ENCODE results near the gene KIAA0040. TPM values are rescaled to one million over a fixed set of nuclear protein-coding genes. Genes with fewer than 3 reads are reported as not detected.
A peak's percentile ranks its signal among the peaks of the same experiment; 100 is the strongest.

KIAA0040 gene
- total RNA-seq, 2 experiments from 2014 or later = 25.4 to 26.1 TPM

DNA sequence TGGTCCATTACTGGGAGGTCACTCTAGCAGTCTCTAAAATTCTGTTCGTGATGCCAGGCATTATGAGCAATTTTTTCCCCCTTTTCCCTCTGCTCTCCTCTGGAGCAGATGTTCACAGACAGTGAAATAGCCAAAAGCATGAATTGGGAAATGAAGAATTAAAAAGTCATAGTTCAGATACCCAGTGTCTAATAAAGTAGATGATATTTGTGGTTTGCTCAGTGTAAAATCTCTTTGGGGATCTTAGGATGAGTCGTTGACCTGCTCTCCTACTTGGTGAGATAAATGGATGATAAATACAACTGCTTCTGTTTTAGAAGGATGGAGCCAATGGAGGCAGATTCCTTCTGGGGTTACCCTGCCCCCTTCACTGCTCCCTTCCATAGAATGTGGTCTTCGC, 56.3 kb downstream of the KIAA0040 start:
- ATAC-seq (no peak), DNase-seq (no peak)
- no peaks in the 10 kb centered on the region for H3K9me3 Mint-ChIP-seq (ENCODE audit: low read depth)
- H3K27ac Mint-ChIP-seq = no peak overlapping the region
- H3K27me3 Mint-ChIP-seq = peaks cover 12% of the 10 kb centered on the region
- intact Hi-C loops (cut with DNase I, micrococcal nuclease) = no loop called here
- ChIA-PET CTCF (interaction anchor here (0.6 to 2.0 kb wide), 6 partner anchors 10 to 197 kb away, joined by 3 to 11 read pairs (median 3); no protein-coding TSS in a partner anchor), POLR2A (no interaction called here)
- no peak overlapping the region for H3K4me3 Mint-ChIP-seq
- no peaks in the 10 kb centered on the region for H3K4me1 Mint-ChIP-seq
- H3K36me3 Mint-ChIP-seq (ENCODE audit: low read depth) = no peaks in the 10 kb centered on the region

DNA sequence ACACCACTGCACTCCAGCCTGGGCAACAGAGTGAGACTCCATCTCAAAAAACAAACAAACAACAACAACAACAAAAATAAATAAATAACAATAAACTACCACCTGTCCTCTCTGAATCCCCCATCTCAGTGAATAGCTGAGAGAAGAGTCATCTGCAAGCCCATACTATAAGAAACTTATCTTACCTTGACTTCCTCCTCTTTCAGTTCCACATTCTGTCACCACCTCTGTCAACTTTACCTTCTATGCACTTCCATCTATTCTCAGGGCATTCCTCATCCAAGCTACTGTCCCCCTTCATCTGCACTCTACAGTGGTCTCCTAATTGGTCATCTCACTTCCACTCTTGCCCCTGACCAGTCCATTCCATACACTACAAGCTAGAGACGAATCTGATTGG, 58.1 kb downstream of the KIAA0040 start:
- no peak for DNase-seq
- no peak for ATAC-seq
- Mint-ChIP-seq H3K4me1 (no peaks in the 10 kb centered on the region), H3K4me3 (no peak overlapping the region), H3K27me3 (peaks cover 12% of the 10 kb centered on the region), H3K9me3 (ENCODE audit: low read depth) (no peaks in the 10 kb centered on the region), H3K27ac (no peak overlapping the region), H3K36me3 (ENCODE audit: low read depth) (no peaks in the 10 kb centered on the region)
- CTCF ChIA-PET = interaction anchor here (0.5 to 1.6 kb wide), 8 partner anchors 9 to 169 kb away, joined by 3 to 8 read pairs (median 4); no protein-coding TSS in a partner anchor
- intact Hi-C loops (cut with DNase I, micrococcal nuclease) = no loop called here
- POLR2A ChIA-PET = interaction anchor here (1.0 kb wide), 1 partner anchor 9 kb away, joined by 3 read pairs; no protein-coding TSS in a partner anchor

DNA sequence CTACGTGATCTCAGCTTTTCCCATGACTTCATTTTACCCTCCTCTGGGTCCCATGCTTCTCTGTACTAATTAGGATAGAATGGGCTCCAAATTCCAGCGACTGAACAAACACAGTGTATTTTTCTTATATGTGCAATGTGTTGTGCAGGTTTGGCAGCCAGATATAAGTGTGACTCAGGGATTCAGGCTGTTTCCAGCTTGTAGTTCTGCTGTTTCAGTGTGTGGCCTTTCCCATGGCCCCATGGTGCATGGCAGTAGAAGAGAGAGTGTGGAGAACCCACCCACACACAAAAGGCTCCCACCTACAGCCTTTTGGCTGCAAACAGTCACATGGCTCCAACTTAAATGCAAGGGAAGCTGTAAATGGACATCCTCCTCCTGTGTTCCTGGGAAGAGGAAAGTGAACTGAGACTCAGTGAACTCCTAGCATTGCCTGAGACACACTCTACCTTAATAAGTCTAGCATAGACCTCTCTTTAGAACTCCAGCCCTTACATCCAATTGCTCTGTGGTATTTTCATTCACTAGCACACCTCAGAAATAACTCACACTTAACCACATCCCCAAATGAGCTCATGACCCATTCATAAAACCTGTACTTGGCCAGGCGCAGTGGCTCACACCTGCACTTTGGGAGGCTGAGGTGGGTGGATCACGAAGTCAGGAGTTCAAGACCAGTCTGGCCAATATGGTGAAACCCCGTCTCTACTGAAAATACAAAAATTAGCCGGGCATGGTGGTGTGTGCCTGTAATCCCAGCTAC, 58.7 kb downstream of the KIAA0040 start:
- H3K4me3 Mint-ChIP-seq = no peak overlapping the region
- ATAC-seq (no peak), DNase-seq (no peak)
- CTCF ChIA-PET = interaction anchor here (0.6 to 1.6 kb wide), 6 partner anchors 9 to 24 kb away, joined by 3 to 8 read pairs (median 4); no protein-coding TSS in a partner anchor
- intact Hi-C loops (cut with DNase I, micrococcal nuclease) = no loop called here
- no peaks in the 10 kb centered on the region for H3K9me3 Mint-ChIP-seq (ENCODE audit: low read depth)
- peaks cover 12% of the 10 kb centered on the region for H3K27me3 Mint-ChIP-seq
- no peaks in the 10 kb centered on the region for H3K36me3 Mint-ChIP-seq (ENCODE audit: low read depth)
- H3K4me1 Mint-ChIP-seq = no peaks in the 10 kb centered on the region
- no peak overlapping the region for H3K27ac Mint-ChIP-seq
- POLR2A ChIA-PET = interaction anchor here (1.0 kb wide), 1 partner anchor 8 kb away, joined by 3 read pairs; no protein-coding TSS in a partner anchor

DNA sequence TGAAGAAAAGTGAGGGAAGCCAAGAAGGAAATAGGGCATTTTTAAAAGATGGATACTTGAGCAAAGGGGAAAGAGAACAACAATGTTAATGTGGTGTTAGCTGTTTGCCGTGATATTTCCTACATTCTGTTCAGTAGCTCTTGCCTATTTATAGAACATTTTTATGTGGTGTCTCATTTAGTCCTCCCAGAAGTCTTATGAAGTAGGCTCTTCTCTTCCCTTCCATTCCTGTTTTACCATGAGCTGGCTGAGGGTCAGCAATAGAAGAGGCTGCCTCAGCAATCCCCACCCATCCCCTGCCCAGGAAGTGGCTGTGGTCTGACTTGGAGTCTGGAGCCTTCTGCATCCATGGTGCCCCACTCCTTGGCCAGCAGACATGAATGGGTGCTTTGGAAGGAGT, 60.1 kb downstream of the KIAA0040 start:
- DNase-seq = no peak
- Mint-ChIP-seq H3K9me3 (ENCODE audit: low read depth) (no peaks in the 10 kb centered on the region), H3K4me1 (no peaks in the 10 kb centered on the region), H3K36me3 (ENCODE audit: low read depth) (no peaks in the 10 kb centered on the region), H3K27me3 (peaks cover 9% of the 10 kb centered on the region), H3K27ac (no peak overlapping the region), H3K4me3 (no peak overlapping the region)
- intact Hi-C loops (cut with DNase I, micrococcal nuclease) = no loop called here
- ATAC-seq = no peak
- POLR2A ChIA-PET = no interaction called here
- CTCF ChIA-PET = interaction anchor here (0.9 to 1.2 kb wide), 3 partner anchors 11 to 15 kb away, joined by 3 to 4 read pairs (median 3); no protein-coding TSS in a partner anchor

DNA sequence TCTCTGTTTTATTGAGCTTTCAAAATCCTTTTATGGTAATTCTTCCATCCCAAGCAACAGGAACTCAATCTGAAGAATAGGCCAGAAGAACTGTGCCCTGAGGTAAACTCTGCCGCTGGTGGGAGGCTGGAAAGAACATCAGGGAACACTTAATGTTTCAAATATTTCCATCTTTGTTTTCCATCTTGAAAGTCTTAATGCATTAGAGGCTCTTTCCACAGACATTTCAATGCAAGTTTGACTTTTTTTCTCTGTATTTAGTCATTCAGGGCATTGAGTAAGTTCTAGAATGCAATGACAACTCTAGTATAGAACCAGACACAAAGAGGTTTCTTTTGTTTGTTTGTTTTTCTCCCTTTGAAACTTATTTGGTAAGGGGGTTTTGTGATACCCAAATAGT, 61.5 kb downstream of the KIAA0040 start:
- Mint-ChIP-seq H3K36me3 (ENCODE audit: low read depth) (no peaks in the 10 kb centered on the region), H3K9me3 (ENCODE audit: low read depth) (no peaks in the 10 kb centered on the region), H3K27me3 (peaks cover 5% of the 10 kb centered on the region), H3K4me3 (no peak overlapping the region), H3K27ac (no peak overlapping the region), H3K4me1 (no peaks in the 10 kb centered on the region)
- peak; percentile 33 for ATAC-seq
- DNase-seq = no peak
- POLR2A ChIA-PET = no interaction called here
- CTCF ChIA-PET = interaction anchor here (2.9 kb wide), 1 partner anchor 24 kb away, joined by 7 read pairs; no protein-coding TSS in a partner anchor
- intact Hi-C loops (cut with DNase I, micrococcal nuclease) = no loop called here

DNA sequence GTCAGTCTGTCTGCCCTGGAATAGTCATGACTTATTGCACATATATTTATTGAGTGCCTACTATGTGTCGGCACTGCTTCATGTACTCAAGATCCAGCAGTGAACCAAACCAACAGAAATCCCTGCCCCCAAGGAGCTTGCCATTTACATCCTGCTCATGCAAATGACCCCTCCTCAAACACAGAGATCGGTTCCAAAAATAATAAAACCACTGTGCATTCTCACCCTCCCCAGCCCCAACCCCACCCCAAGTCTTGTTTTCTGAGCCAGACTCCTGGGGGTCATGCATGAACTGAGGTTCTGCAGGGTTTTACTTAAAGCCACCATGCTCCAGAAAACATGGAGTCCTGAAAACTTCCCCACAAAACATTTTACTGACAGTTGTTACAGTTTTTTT, 61.9 kb downstream of the KIAA0040 start:
- DNase-seq (no peak), ATAC-seq (no peak)
- Mint-ChIP-seq H3K4me1 (no peaks in the 10 kb centered on the region), H3K9me3 (ENCODE audit: low read depth) (no peaks in the 10 kb centered on the region), H3K4me3 (no peak overlapping the region), H3K27ac (no peak overlapping the region), H3K36me3 (ENCODE audit: low read depth) (no peaks in the 10 kb centered on the region), H3K27me3 (peaks cover 5% of the 10 kb centered on the region)
- POLR2A ChIA-PET = no interaction called here
- CTCF ChIA-PET = interaction anchor here (2.9 kb wide), 1 partner anchor 24 kb away, joined by 7 read pairs; no protein-coding TSS in a partner anchor
- intact Hi-C loops (cut with DNase I, micrococcal nuclease) = no loop called here

DNA sequence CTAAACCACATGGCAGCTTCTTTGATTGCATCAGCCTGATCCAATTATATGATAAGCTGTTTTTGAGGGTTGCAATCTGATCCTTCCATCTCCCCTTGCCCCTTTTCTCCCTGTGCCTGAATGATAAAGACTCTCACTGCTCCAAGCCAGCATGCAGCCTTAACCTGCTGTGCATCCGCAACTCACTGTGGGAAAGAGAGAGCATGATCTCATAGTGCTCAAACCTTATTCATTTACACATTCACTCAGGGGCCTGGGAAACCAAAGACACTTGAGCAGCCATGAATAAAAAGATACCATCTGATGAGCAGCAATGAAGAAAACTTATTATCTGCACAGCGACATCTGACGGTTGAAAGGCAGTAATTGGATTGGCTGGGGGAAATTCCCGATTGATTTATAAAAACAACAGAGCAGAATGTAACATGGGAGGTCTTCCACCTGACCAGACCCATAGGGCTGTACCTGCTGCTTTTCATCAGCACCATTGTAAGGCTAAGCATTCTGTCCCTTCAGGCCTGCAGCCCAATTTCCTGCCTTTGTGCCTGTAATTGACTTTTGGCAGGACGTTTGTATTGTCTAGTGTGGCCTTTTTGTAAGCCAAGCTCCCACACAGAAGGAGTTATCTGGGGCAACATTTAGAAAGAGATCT, 62.5 kb downstream of the KIAA0040 start:
- DNase-seq (no peak), ATAC-seq (no peak)
- Mint-ChIP-seq H3K9me3 (ENCODE audit: low read depth) (no peaks in the 10 kb centered on the region), H3K27ac (no peak overlapping the region), H3K4me3 (no peak overlapping the region), H3K27me3 (peaks cover 5% of the 10 kb centered on the region), H3K4me1 (no peaks in the 10 kb centered on the region), H3K36me3 (ENCODE audit: low read depth) (no peaks in the 10 kb centered on the region)
- CTCF ChIA-PET = interaction anchor here (1.0 to 2.9 kb wide), 3 partner anchors 16 to 102 kb away, joined by 3 to 7 read pairs (median 4); no protein-coding TSS in a partner anchor
- POLR2A ChIA-PET = no interaction called here
- intact Hi-C loops (cut with DNase I, micrococcal nuclease) = loop anchor here in 1 of 2 experiments (5.0 kb wide), 1 partner anchor 873 kb away; no protein-coding TSS in a partner anchor

DNA sequence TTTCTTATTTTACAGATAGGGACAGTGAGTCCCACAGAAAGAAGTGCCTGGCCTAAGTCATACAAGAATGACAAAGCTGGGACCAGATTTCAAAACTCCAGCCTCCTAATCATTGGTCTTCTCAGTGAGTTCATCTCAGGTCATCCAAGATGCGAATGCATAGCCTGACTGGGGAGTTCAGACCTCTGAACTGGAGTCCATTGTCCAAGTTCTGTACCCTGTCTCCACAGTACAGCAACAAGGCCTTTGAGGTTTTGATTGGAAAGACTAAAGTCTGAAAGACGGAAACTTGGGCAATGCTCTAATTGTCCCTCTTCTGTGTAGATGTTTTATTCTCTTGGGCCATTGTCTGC, 63.0 kb downstream of the KIAA0040 start:
- ATAC-seq (no peak), DNase-seq (no peak)
- Mint-ChIP-seq H3K4me3 (no peak overlapping the region), H3K36me3 (ENCODE audit: low read depth) (no peaks in the 10 kb centered on the region), H3K9me3 (ENCODE audit: low read depth) (no peaks in the 10 kb centered on the region), H3K4me1 (no peaks in the 10 kb centered on the region), H3K27ac (no peak overlapping the region), H3K27me3 (peaks cover 2% of the 10 kb centered on the region)
- intact Hi-C loops (cut with DNase I, micrococcal nuclease) = loop anchor here in 1 of 2 experiments (5.0 kb wide), 1 partner anchor 872 kb away; no protein-coding TSS in a partner anchor
- ChIA-PET CTCF (interaction anchor here (0.8 to 2.9 kb wide), 5 partner anchors 12 to 101 kb away, joined by 3 to 7 read pairs (median 4); no protein-coding TSS in a partner anchor), POLR2A (no interaction called here)

DNA sequence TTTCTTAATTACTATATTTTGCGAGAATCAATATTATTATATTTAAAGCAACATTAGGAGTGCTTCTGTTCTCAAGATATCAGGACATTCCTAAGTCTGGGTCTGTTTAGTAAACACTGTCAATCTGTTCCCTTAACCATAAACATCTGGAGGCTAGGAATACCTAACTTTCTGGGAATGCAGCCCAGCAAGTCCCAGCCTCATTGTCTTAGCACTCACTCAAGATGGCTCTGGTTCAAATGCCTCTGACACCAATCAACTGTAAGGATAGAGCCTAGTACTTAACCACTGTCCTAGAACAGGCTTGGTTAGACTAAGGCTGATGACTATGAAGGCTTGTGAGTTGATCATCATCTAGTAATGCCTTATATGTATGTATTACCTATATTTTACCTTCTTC, 63.4 kb downstream of the KIAA0040 start:
- Mint-ChIP-seq H3K36me3 (ENCODE audit: low read depth) (no peaks in the 10 kb centered on the region), H3K4me3 (no peak overlapping the region), H3K4me1 (no peaks in the 10 kb centered on the region), H3K27ac (no peak overlapping the region), H3K9me3 (ENCODE audit: low read depth) (no peaks in the 10 kb centered on the region), H3K27me3 (no peaks in the 10 kb centered on the region)
- ChIA-PET POLR2A (interaction anchor here (0.6 kb wide), 1 partner anchor 79 kb away, joined by 3 read pairs; no protein-coding TSS in a partner anchor), CTCF (interaction anchor here (0.8 to 2.9 kb wide), 5 partner anchors 12 to 101 kb away, joined by 3 to 7 read pairs (median 4); no protein-coding TSS in a partner anchor)
- intact Hi-C loops (cut with DNase I, micrococcal nuclease) = loop anchor here in 1 of 2 experiments (5.0 kb wide), 1 partner anchor 872 kb away; no protein-coding TSS in a partner anchor
- ATAC-seq (no peak), DNase-seq (no peak)

DNA sequence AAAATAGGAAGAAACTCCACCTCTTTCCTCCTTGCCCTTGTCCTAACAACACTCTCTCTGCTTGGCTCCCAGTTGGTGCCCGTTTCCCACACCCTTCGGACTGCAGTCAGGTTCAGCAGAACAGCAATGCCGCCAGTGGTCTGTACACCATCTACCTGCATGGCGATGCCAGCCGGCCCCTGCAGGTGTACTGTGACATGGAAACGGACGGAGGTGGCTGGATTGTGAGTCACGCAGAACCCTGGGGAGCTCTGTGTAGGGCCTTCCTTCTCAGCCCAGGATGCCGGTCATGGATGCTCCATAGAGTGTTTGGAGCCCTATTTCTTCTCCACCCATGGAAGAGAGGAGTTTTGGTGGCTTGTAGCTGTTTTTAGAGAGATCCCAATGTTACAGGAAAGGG, 64.1 kb downstream of the KIAA0040 start:
- POLR2A ChIA-PET = interaction anchor here (0.6 kb wide), 1 partner anchor 80 kb away, joined by 3 read pairs; no protein-coding TSS in a partner anchor
- no peaks in the 10 kb centered on the region for H3K27me3 Mint-ChIP-seq
- no peaks in the 10 kb centered on the region for H3K9me3 Mint-ChIP-seq (ENCODE audit: low read depth)
- CTCF ChIA-PET = interaction anchor here (0.7 to 2.9 kb wide), 5 partner anchors 13 to 99 kb away, joined by 3 to 12 read pairs (median 7); no protein-coding TSS in a partner anchor
- no peak for DNase-seq
- no peak overlapping the region for H3K4me3 Mint-ChIP-seq
- ATAC-seq = no peak
- no peak overlapping the region for H3K27ac Mint-ChIP-seq
- intact Hi-C loops (cut with DNase I, micrococcal nuclease) = loop anchor here in 1 of 2 experiments (5.0 kb wide), 1 partner anchor 871 kb away; no protein-coding TSS in a partner anchor
- no peaks in the 10 kb centered on the region for H3K4me1 Mint-ChIP-seq
- H3K36me3 Mint-ChIP-seq (ENCODE audit: low read depth) = no peaks in the 10 kb centered on the region

DNA sequence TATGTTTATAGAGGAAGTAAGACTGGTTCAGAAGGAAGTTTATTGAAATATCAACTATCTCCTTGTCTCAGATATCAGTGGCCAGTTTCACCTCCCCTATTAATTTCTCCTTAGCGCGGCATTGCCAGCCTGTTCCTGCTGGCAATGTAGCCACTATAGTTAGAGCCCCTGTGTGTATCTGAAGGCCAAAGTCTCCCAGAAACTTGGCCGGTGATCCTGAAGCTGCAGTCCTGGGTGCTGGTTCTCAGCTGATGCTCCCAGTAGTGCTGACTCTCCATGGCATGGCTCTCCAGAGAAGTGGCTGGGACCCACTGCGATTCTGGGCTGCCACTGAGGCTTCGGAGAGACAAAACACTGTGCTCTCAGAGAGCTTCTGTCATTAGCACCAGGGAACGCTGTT, 65.0 kb downstream of the KIAA0040 start:
- intact Hi-C loops (cut with DNase I, micrococcal nuclease) = loop anchor here in 1 of 2 experiments (5.0 kb wide), 1 partner anchor 870 kb away; no protein-coding TSS in a partner anchor
- DNase-seq (no peak), ATAC-seq (no peak)
- H3K4me1 Mint-ChIP-seq = no peaks in the 10 kb centered on the region
- CTCF ChIA-PET = interaction anchor here (1.4 to 2.7 kb wide), 2 partner anchors 19 to 98 kb away, joined by 7 to 12 read pairs; no protein-coding TSS in a partner anchor
- H3K9me3 Mint-ChIP-seq (ENCODE audit: low read depth) = no peaks in the 10 kb centered on the region
- no peaks in the 10 kb centered on the region for H3K36me3 Mint-ChIP-seq (ENCODE audit: low read depth)
- POLR2A ChIA-PET = no interaction called here
- no peaks in the 10 kb centered on the region for H3K27me3 Mint-ChIP-seq
- H3K4me3 Mint-ChIP-seq = no peak overlapping the region
- no peak overlapping the region for H3K27ac Mint-ChIP-seq
